Neural cell (in vitro differentiated cells): ENCODE measurements around the gene CALHM4. TPM values are rescaled to one million over a fixed set of nuclear protein-coding genes. Genes with fewer than 3 reads are reported as not detected.
"Not testable (repeated sequence)": the region's sequence is repeated elsewhere in the genome, so short reads cannot be mapped to it uniquely, and the experiment has no call there.

Experiments used
- H2AFZ ChIP-seq: fragments of 200-600, 300-800 bp; sonication (generic), shearing (Covaris generic); 2 replicates; pipeline ENCODE4 v1.6.0; 2014; ENCODE audit warnings: low read depth, mild to moderate bottlenecking, antibody characterized with exemption, low read length, moderate library complexity
- H3F3A ChIP-seq: fragments of 200-600 bp; shearing (Covaris generic); 2 replicates; pipeline ENCODE4 v1.6.1; 2016; ENCODE audit warnings: mild to moderate bottlenecking, moderate library complexity, mixed read lengths, antibody characterized with exemption, low read length; ENCODE audit not compliant: insufficient read depth, poor library complexity, severe bottlenecking
- H3K27ac ChIP-seq: fragments of 200-600, 300-800 bp; sonication (generic), shearing (Covaris generic); 2 replicates; pipeline ENCODE4 v1.5.1; 2014; ENCODE audit warnings: mild to moderate bottlenecking, low read length, moderate library complexity
- H3K27me3 ChIP-seq: fragments of 300-800, 200-600 bp; sonication (generic), shearing (Covaris generic); 2 replicates; pipeline ENCODE4 v1.6.0; 2014; ENCODE audit warnings: mild to moderate bottlenecking, low read depth, low read length, moderate library complexity; ENCODE audit not compliant: insufficient read depth
- H3K36me3 ChIP-seq: fragments of 300-800, 200-600 bp; sonication (generic), shearing (Covaris generic); 2 replicates; pipeline ENCODE4 v1.5.1; 2014; ENCODE audit warnings: mild to moderate bottlenecking, antibody characterized with exemption, low read length, moderate library complexity; ENCODE audit not compliant: insufficient read depth
- H3K4me2 ChIP-seq: fragments of 300-800, 200-600 bp; sonication (generic), shearing (Covaris generic); 2 replicates; pipeline ENCODE4 v1.6.0; 2014; ENCODE audit warnings: mild to moderate bottlenecking, low read length
- H3K4me3 ChIP-seq: fragments of 300-800, 200-600 bp; sonication (generic), shearing (Covaris generic); 2 replicates; pipeline ENCODE4 v1.5.1; 2014; ENCODE audit warnings: mild to moderate bottlenecking, low read length, moderate library complexity
- H3K79me2 ChIP-seq: fragments of 200-600 bp; shearing (Covaris generic); replicated peaks from 2 replicates; pipeline ENCODE4 v1.6.0; 2014; ENCODE audit warnings: mild to moderate bottlenecking, low read length, moderate library complexity; ENCODE audit not compliant: insufficient read depth
- H3K9ac ChIP-seq: fragments of 300-800, 200-600 bp; sonication (generic), shearing (Covaris generic); 2 replicates; pipeline ENCODE4 v1.6.1; 2016; ENCODE audit warnings: mild to moderate bottlenecking, low read length, mixed read lengths
- H3K9me2 ChIP-seq: fragments of 200-600 bp; shearing (Covaris generic); 2 replicates; pipeline ENCODE4 v1.6.1; 2016; ENCODE audit warnings: mild to moderate bottlenecking, low read length, mixed read lengths; ENCODE audit not compliant: insufficient read depth
- H3K9me3 ChIP-seq: fragments of 200-600, 300-800 bp; sonication (generic), shearing (Covaris generic); 2 replicates; pipeline ENCODE4 v1.6.1; 2016; ENCODE audit warnings: mild to moderate bottlenecking, mixed run types, low read length, moderate library complexity, mixed read lengths
- H4K20me1 ChIP-seq: fragments of 200-600 bp; shearing (Covaris generic); 2 replicates; pipeline ENCODE4 v1.6.1; 2016; ENCODE audit warnings: mild to moderate bottlenecking, mixed run types; ENCODE audit not compliant: insufficient read depth
- CTCF ChIP-seq: fragments of 450-650 bp; IDR thresholded peaks from 2 replicates; pipeline ENCODE4 v1.5.1; 2014; ENCODE audit warnings: antibody characterized with exemption, mild to moderate bottlenecking, moderate library complexity; ENCODE audit not compliant: poor library complexity, severe bottlenecking
- EP300 ChIP-seq: fragments of 450-650 bp; conservative IDR thresholded peaks from 2 replicates; pipeline ENCODE4 v1.6.1; 2014; ENCODE audit warnings: antibody characterized with exemption, mild to moderate bottlenecking, moderate library complexity; ENCODE audit not compliant: poor library complexity, severe bottlenecking
- EZH2 ChIP-seq: fragments of 200-600, 300-800 bp; shearing (Covaris generic), sonication (generic); IDR thresholded peaks from 2 replicates; pipeline ENCODE4 v1.6.1; 2014; ENCODE audit warnings: antibody characterized with exemption, low read length, borderline replicate concordance, mild to moderate bottlenecking; ENCODE audit not compliant: insufficient read depth, poor library complexity, severe bottlenecking
- MXI1 ChIP-seq: fragments of 450-650 bp; conservative IDR thresholded peaks from 2 replicates; pipeline ENCODE4 v1.6.1; 2014; ENCODE audit warnings: antibody characterized with exemption, mild to moderate bottlenecking; ENCODE audit not compliant: poor library complexity, severe bottlenecking
- POLR2AphosphoS5 ChIP-seq: IDR thresholded peaks from 2 replicates; pipeline ENCODE4 v1.6.1; 2012
- RAD21 ChIP-seq: fragments of 450-650 bp; conservative IDR thresholded peaks from 2 replicates; pipeline ENCODE4 v1.6.1; 2014; ENCODE audit warnings: antibody characterized with exemption, mild to moderate bottlenecking, moderate library complexity
- SMC3 ChIP-seq: fragments of 450-650 bp; conservative IDR thresholded peaks from 2 replicates; pipeline ENCODE4 v1.6.1; 2014; ENCODE audit warnings: antibody characterized with exemption, mild to moderate bottlenecking, moderate library complexity; ENCODE audit not compliant: poor library complexity
- TAF1 ChIP-seq: IDR thresholded peaks from 2 replicates; pipeline ENCODE4 v1.6.1; 2012; ENCODE audit warnings: low read depth
- polyA plus RNA-seq: library from polyadenylated mRNA; depleted of rRNA; stranded (reverse); fragments of >200 nt; gene quantifications from 2 replicates; pipeline ENCODE4 v1.2.3, GENCODE V29; 2014
- TF ChIP-seq, protein P1 (sequence below): IDR thresholded peaks from 2 replicates; pipeline ENCODE4 v1.6.1; 2012; ENCODE audit warnings: borderline replicate concordance

CALHM4 gene
- polyA plus RNA-seq, 1 donor from 2014 or later: not detected

DNA sequence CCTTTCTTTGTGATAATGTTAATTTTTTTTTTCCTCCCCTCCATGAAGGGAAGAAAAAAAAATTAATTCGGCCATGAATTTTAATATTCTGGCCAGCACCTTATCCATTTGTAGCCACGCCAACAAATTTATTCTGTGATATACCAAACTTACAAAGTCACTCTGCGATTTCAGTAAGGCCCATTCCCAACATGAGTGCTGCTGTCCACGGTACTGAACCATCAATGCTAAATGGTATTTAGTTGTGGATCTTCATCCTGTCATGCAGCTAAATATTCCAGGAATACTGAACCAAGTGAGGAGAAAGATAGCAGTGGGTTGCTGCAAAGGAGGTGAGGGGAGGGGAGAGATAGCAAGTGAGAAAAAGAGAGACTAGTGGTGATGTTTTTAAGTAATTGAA is 43.3 kb downstream of the CALHM4 start:
- H3F3A ChIP-seq: no peaks in the 10 kb centered on the region
- H3K27ac ChIP-seq: no peak overlapping the region
- no peak overlapping the region for H2AFZ ChIP-seq
- H4K20me1 ChIP-seq: no peaks in the 10 kb centered on the region
- H3K27me3 ChIP-seq: no peaks in the 10 kb centered on the region
- H3K79me2 ChIP-seq: no peaks in the 10 kb centered on the region
- H3K36me3 ChIP-seq: peaks cover 11% of the 10 kb centered on the region
- H3K9ac ChIP-seq: no peak overlapping the region
- H3K4me2 ChIP-seq: no peak overlapping the region
- no peak for TF ChIP-seq POLR2AphosphoS5
- TF ChIP-seq EZH2: no peak
- no peak for TF ChIP-seq MXI1
- no peak for TF ChIP-seq SMC3
- no peak for TF ChIP-seq CTCF
- no peak for TF ChIP-seq EP300
- TF ChIP-seq TAF1: no peak
- TF ChIP-seq, protein P1, sequence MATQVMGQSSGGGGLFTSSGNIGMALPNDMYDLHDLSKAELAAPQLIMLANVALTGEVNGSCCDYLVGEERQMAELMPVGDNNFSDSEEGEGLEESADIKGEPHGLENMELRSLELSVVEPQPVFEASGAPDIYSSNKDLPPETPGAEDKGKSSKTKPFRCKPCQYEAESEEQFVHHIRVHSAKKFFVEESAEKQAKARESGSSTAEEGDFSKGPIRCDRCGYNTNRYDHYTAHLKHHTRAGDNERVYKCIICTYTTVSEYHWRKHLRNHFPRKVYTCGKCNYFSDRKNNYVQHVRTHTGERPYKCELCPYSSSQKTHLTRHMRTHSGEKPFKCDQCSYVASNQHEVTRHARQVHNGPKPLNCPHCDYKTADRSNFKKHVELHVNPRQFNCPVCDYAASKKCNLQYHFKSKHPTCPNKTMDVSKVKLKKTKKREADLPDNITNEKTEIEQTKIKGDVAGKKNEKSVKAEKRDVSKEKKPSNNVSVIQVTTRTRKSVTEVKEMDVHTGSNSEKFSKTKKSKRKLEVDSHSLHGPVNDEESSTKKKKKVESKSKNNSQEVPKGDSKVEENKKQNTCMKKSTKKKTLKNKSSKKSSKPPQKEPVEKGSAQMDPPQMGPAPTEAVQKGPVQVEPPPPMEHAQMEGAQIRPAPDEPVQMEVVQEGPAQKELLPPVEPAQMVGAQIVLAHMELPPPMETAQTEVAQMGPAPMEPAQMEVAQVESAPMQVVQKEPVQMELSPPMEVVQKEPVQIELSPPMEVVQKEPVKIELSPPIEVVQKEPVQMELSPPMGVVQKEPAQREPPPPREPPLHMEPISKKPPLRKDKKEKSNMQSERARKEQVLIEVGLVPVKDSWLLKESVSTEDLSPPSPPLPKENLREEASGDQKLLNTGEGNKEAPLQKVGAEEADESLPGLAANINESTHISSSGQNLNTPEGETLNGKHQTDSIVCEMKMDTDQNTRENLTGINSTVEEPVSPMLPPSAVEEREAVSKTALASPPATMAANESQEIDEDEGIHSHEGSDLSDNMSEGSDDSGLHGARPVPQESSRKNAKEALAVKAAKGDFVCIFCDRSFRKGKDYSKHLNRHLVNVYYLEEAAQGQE: no peak
- TF ChIP-seq RAD21: no peak
- H3K9me2 ChIP-seq: no peaks in the 10 kb centered on the region
- H3K9me3 ChIP-seq: no peaks in the 10 kb centered on the region
- no peak overlapping the region for H3K4me3 ChIP-seq

DNA sequence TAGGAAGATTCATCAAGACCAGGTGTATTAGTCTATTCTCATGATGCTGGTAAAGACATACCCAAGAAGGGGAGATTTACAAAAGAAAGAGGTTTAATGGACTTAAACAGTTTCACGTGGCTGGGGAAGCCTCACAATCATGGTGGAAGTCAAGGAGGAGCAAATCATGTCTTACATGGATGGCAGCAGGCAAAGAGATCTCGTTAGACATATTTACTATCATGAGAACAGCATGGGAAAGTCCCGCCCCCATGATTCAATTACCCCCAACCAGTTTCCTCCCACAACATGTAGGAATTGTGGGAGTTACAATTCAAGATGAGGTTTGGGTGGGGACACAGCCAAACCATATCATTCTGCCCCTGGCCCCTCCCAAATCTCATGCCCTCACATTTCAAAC is 50.4 kb downstream of the CALHM4 start:
- H3K4me3 ChIP-seq, H3K27ac ChIP-seq, H3K79me2 ChIP-seq: not testable (repeated sequence)

GRCh38 chr6:116604868-116605267 is 51.3 kb downstream of the CALHM4 start:
- not testable (repeated sequence) for H3K27ac ChIP-seq, H3K36me3 ChIP-seq, H4K20me1 ChIP-seq, H2AFZ ChIP-seq, H3K79me2 ChIP-seq, H3K9ac ChIP-seq, H3K4me3 ChIP-seq, H3K4me2 ChIP-seq, H3K9me2 ChIP-seq, H3K27me3 ChIP-seq, H3F3A ChIP-seq, H3K9me3 ChIP-seq

More for the DNA sequence above, 50.4 kb downstream of the CALHM4 start:
- H2AFZ ChIP-seq, H3K27me3 ChIP-seq, H3K9ac ChIP-seq, H3K9me2 ChIP-seq, H3F3A ChIP-seq, H3K9me3 ChIP-seq, H3K4me2 ChIP-seq, H4K20me1 ChIP-seq, H3K36me3 ChIP-seq: not testable (repeated sequence)
